Stimulated activated CD4-positive, alpha-beta T cell treated with anti-CD3 and anti-CD28 coated beads, Interleukin-15, amount 100 ng/mL, for 1 hour (primary cell): ENCODE results near the gene ZNF429.
"Not testable (repeated sequence)": the region's sequence is repeated elsewhere in the genome, so short reads cannot be mapped to it uniquely, and the experiment has no call there.

Source experiments
- DNase-seq, 2 donors: peaks; one replicate each; pipeline ENCODE4 v3.0.0-alpha.2; 2020; ENCODE audit warnings: low read depth in 1 of 2, low spot score in 1 of 2

ZNF429 gene

DNA sequence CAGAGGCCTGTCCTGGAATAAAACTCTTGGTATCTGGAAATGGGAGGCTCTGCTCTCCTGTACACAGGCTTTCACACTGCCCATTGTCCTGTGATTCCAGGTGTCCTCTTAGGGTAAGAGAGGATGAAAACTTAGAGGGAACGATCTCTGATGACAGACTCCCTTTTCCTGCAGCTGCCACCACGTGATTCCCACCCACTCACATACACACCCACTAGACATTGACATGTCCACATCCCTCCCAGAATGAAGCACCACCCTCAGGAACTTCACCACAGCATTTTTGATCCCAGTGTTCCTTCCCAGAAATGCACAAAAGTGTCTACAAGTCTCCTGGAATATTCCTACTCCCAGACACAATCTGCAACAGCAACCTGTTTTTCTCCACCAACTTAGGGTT, 8.2 kb downstream of the ZNF429 start:
- no peak for DNase-seq

GRCh38 chr19:21519488-21519887, 14.1 kb downstream of the ZNF429 start:
- DNase-seq = no peak

DNA sequence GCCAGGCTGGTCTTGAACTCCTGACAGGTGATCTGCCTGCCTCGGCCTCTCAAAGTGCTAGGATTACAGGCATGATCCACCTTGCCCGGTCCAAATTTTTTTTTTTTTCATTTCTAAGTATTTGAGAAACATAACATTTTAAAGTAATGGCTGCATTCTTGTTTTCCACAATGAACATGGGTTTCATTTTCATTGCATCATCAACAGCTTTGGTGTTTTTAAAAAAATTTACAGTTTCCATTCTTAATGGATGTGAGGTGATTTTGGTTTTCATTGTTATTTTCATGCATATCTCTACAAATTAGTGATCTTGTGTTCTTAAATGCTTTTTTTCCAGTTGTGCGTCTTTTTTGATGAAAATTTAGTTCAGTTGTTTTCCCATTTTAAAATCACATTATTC, 27.5 kb downstream of the ZNF429 start:
- no peak for DNase-seq

DNA sequence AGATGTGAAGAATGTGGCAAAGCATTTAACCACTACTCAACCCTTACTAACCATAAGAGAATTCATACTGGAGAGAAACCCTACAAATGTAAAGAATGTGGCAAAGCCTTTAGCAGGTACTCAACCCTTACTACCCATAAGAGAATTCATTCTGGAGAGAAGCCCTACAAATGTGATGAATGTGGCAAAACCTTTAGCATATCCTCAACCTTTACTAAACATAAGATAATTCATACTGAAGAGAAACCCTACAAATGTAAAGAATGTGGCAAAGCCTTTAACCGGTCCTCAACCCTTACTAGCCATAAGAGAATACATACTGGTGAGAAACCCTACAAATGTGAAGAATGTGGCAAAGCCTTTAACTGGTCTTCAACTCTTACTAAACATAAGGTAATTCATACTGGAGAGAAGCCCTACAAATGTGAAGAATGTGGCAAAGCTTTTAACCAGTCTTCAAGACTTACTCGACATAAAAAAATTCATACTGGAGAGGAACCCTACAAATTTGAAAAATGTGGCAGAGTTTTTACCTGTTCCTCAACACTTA, 31.4 kb downstream of the ZNF429 start:
- not testable (repeated sequence) for DNase-seq

DNA sequence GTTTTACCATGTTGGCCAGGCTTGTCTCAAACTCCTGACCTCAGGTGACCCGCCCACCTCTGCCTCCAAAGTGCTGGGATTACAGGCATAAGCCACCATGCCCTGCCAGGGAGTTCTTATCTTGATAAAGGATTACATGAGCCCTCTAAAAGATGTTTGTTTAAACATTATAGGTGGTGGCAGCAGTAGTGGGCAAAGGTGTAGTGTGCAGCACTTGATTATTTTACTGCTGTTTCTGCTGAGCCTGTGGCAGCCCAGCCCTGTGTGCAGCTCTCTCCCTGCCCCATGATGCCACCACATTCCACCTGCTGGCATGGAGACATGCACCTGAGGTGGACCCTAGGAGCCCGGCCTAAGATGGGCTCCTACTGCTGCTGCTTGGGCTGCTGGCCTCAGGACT, 54.0 kb downstream of the ZNF429 start:
- DNase-seq = no peak

- DNase-seq = no peak
These were observed 59.0 kb downstream of the ZNF429 start for GRCh38 chr19:21564406-21564805.

DNA sequence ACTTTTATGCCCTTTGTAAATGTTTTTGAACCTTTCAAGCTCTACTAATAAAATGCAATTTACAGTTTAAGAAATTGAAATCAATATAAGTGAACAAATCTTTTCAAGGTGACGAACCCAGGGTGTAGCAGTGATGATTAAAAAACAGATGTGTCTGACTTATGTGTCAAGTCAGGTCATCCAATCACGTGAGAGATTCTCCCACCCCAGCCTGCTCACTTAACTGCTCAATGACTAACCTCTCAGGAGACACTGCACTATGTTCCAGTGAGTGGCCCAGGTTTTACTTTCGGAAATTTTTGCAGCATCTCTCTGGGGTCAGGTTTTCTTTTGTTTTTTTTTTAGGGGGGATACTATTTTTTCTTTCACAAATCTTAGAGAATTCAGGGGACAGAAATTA, 60.7 kb downstream of the ZNF429 start:
- no peak for DNase-seq

DNA sequence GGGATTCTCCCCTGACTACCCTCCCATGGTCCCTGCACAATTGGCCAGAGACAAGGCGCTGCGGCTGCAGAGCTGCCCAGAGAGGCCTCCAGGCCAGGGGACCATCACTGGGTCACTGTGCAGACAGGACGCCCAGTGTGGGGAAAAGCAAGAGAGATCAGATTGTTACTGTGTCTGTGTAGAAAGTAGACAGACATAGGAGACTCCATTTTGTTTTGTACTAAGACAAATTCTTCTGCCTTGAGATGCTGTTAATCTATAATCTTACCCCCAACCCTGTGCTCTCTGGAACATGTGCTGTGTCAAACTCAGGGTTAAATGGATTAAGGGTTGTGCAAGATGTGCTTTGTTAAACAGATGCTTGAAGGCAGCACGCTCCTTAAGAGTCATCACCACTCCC, 62.4 kb downstream of the ZNF429 start:
- DNase-seq = not testable (repeated sequence)

DNA sequence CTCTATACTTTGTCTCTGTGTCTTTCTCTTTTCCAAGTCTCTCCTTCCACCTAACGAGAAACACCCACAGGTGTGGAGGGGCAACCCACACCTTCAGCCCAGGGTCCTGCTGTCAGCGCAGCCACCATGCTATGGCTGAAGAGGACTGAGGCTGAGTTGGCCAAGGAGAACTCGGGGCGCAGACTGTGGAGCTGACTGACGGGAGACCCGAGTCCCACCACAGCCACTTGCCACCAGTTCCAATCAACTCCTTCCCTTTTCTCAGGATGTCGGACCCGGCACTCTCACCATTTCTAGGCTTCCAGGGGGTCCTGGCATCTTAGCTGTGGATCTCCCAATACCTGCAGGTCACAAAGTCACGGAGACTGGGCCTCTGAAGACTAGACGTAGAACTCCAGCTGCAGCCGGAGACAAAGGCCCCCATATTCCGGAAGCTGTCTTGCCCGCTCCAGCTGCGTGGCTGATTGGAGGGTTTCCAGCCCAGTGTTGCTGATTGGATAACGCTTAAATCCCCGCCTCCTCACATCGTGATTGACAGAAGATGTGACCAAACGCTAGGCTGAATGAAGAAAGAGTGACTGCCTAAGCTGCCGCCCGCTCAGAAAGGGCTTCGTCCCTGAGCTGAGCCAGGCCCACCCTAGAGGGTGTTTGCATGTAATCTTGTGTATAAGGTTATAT, 63.6 kb downstream of the ZNF429 start:
- peak; percentile 31 to 71 for DNase-seq

DNA sequence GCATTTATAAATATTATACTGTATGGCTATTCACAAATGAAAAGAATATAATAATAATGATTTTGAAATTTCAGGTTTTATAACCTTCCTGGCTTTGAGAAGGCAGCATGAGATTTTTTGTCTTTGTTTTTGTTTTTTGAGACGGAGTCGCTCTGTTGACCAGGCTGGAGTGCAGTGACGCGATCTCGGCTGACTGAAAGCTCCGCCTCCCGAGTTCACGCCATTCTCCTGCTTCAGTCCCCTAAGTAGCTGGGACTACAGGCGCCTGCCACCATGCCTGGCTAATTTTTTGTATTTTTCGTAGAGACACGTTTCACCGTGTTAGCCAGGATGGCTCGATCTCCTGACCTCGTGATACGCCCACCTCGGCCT, 64.1 kb downstream of the ZNF429 start:
- peak in 1 of 2 donors; percentile 43 for DNase-seq

DNA sequence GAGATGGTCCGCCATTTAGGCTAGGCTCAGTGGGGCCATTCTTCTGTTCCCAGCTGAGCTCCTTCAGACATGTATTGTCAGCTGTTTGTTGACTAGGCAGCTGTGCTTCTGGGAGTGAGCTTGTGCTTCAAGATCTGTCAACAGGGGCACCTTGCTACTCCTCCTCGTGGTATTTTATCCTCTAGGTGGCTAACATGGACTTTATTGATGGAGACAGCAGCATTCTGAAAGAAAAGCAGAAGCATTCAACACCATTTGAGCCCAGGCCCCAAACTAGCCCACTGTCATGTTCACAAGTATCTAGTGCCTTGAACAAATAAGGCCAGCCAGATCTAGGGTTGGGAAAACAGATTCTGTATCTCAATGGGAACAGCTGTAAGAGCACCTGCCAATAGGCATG, 65.9 kb downstream of the ZNF429 start:
- DNase-seq = no peak

DNA sequence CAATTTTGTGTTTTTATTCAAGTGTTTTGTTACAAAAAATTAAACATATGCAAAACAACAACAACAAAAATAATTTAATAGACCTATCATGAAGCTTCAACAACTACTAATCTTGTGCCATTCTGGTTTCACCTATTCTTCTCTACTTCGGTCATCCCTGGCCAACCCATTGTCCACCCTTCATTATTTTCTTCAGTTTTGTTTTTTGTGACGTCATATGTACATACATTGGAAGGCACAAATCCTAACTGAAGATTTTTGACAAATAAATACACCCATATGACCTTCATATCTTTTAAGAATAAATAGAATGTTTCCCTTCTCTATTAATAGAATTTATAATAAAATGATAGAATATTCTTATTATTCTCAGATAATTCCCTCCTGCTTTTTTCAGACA, 69.2 kb downstream of the ZNF429 start:
- DNase-seq = no peak

DNA sequence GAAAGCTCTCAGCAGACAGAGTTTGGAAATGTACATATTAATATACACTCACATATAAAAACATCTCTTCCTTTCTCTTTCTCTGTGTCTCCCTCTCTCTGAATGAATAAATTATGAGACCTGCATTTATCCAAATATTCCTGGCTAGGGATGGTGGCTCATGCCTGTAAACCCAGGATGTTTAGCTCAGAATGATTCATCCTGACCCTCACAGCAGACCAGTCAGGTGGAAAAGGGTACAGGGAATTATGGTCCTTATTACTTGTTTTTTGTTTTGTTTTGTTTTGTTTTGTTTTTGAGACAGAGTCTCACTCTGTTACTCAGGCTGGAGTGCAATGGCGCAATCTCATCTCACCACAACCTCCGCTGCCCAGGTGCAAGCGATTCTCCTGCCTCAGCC, 71.1 kb downstream of the ZNF429 start:
- no peak for DNase-seq

GRCh38 chr19:21580101-21580500, 74.7 kb downstream of the ZNF429 start:
- no peak for DNase-seq

- DNase-seq = no peak
These were observed 75.4 kb downstream of the ZNF429 start for GRCh38 chr19:21580818-21581217.

DNA sequence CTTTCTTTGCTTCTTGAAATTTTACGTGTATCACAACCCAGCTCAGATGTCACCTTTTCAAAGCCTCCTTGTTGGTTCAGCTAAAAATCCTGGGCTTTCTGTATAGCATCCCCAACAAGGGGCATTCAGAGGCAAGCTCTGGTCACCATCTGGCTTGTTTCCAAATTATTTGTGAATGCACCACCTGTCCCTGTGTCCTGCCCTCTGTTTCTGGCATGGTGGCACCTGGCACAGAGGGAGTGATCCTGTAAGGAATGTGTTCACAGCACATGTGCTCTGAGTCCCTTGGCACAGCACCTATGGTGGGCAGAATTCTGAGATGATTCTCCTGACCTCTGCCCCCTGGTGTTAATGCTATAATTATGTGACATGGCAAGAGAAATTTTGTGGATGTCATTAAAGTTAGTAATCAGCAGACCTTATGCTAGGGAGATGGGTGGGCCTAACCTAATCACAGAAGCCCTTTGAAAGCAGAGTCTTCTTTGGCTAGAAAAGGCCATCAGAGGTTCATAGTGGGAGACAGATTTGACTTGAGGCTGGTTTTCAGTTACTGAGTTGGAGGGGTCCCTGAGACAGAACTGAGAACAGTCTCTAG, 76.3 kb downstream of the ZNF429 start:
- no peak for DNase-seq

DNA sequence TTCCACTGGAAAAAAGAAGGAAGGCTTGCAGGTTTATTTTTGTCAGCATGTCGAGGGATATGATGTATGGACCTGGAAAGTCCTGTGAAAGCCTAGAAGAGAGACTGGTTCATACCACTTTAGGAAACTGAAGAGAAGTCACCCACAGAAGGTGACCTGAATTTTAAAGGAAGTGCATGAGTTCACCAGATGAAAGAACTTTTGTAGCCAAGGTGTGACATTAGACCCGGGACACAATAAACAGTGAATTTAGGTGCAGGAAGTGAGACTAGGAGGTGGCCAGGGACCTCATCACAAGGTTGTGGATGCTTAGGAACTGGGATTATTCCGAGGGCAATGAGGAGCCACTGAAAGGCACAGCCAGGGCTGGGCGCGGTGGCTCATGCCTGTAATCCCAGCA, 79.1 kb downstream of the ZNF429 start:
- DNase-seq = no peak

- DNase-seq = no peak
These were observed 80.0 kb downstream of the ZNF429 start for GRCh38 chr19:21585281-21585890.

DNA sequence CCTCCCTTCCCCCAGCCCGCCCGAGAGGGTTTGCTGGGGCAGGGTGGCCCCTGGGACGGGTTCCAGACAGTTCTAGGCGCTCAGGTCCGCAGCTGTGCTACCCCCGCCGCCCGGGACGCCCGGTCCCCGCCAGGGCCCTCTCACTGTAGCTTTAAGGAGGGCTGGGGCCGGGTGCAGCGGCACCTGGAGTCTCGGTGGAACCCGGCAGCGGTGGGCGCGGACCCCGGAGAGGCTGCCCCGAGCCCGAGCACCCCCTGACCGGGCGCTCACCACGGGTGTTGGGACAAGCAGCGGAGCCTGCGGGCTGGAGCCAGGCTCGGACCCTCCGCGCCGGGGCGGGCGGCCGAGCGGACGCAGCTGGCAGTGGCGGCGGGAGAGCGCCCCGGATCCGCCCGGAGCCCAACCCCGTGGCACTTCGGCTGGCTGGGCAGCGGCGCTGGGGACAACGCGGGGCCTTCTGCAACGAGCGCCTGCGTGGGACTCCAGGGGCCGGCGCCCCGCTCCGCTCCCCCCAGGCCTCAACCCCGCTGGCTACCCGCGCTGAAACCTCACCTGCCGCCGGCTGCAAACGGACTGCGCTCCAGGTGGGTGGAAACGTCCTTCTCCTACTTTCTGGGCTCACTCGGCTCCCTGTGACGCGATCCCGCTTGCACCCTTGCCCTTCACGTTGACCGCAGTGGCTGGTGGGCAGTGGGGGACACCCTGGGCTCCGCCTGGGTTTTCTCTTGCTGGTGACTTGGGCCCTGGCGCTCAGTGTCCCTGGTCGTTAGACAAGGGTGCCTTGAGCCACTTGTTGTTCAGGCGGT, 81.1 kb downstream of the ZNF429 start:
- DNase-seq = peak in 1 of 2 donors; percentile 22

GRCh38 chr19:21587117-21587461, 81.7 kb downstream of the ZNF429 start:
- DNase-seq = no peak

DNA sequence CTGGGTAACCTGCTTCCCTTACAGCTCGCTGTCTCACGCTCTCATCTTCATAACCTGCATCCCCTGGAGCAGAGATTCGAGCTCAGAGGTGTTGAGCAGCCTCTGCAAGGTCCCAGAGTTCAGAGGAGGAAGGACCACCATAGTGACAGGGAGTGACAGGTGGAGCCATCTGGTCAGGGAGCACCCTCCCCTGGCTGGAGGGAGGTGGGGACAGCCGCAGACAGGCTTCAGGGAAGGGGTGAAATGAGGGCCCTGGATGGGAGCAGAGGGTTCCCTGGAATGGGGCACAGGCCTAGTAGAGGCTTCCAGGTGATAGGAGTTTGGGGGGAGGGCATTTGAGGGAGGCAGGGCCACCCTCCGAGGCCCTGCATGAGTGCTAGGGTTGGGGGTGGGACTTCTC, 82.1 kb downstream of the ZNF429 start:
- no peak for DNase-seq

GRCh38 chr19:21588065-21588601, 82.7 kb downstream of the ZNF429 start:
- no peak for DNase-seq
